Endothelial cell of umbilical vein (primary cell): ENCODE measurements around the gene LORICRIN. TPM values are rescaled to one million over a fixed set of nuclear protein-coding genes. Genes with fewer than 3 reads are reported as not detected.

ENCODE experiments used
- BruUV-seq: library from RNA; stranded (reverse); fragments of 400-500 nt; replicated peaks from 2 replicates; lab custom pipeline; 2021; lab: Mats Ljungman, UMichigan
- CTCF ChIA-PET: fragments of 300-600, 350-600 bp; sonication (Branson Sonifier 250); formaldehyde crosslinking; loops from one replicate; lab custom pipeline; 2021; ENCODE audit warnings: antibody characterized with exemption, inconsistent platforms; lab: Charles Lee
- POLR2A ChIA-PET: fragments of 300-600, 350-600 bp; sonication (Branson Sonifier 250); formaldehyde crosslinking; loops from one replicate; lab custom pipeline; 2021; ENCODE audit warnings: antibody characterized with exemption, inconsistent platforms; lab: Charles Lee
- DNase-seq: peaks from one replicate; pipeline ENCODE4 v3.0.0-alpha.2; 2011; ENCODE audit warnings: low read depth, low spot score
- FAIRE-seq: peaks from 2 replicates; lab custom pipeline; 2011; peaks lifted over from hg19 to GRCh38; lab: Jason Lieb, UNC
- H2AFZ ChIP-seq: 2 replicates; pipeline ENCODE4 v1.6.0; 2012; ENCODE audit warnings: low read depth, low read length, control low read depth, inconsistent platforms
- H3K27ac ChIP-seq: 2 replicates; pipeline ENCODE4 v1.5.1; 2011; ENCODE audit warnings: low read depth, mild to moderate bottlenecking, control low read depth, low read length, moderate library complexity; ENCODE audit not compliant: insufficient read depth
- H3K27me3 ChIP-seq, 2 experiments: 2 replicates each; pipeline versions ENCODE4 v1.6.0 to v1.6.1; 2011; ENCODE audit warnings: low read length in 2 of 2, mixed read lengths in 1 of 2; ENCODE audit not compliant: control insufficient read depth in 2 of 2, insufficient read depth in 2 of 2
- H3K36me3 ChIP-seq, 2 experiments: 2 replicates in 1 of 2; 3 replicates in 1 of 2; pipeline ENCODE4 v1.5.1; 2011; ENCODE audit warnings: low read length in 2 of 2, mild to moderate bottlenecking in 1 of 2, moderate library complexity in 1 of 2; ENCODE audit not compliant: control insufficient read depth in 2 of 2, insufficient read depth in 2 of 2; ENCODE audit errors: extremely low read depth in 1 of 2
- H3K4me1 ChIP-seq: 3 replicates; pipeline ENCODE4 v1.5.1; 2011; ENCODE audit warnings: mild to moderate bottlenecking, low read length; ENCODE audit not compliant: control insufficient read depth, insufficient read depth; ENCODE audit errors: extremely low read depth
- H3K4me2 ChIP-seq: 2 replicates; pipeline ENCODE4 v1.6.1; 2011; ENCODE audit warnings: low read length, control low read depth, mixed read lengths; ENCODE audit not compliant: insufficient read depth
- H3K4me3 ChIP-seq, 3 experiments: fragments of 200-600 bp in 1 of 3; sonication (generic), shearing (Covaris generic) in 1 of 3; replicated peaks in 1 of 3; 2 replicates each; pipeline ENCODE4 v1.5.1; 2011 to 2016; ENCODE audit warnings: control low read depth in 3 of 3, low read length in 3 of 3, mild to moderate bottlenecking in 2 of 3, inconsistent platforms in 1 of 3, low read depth in 1 of 3, moderate library complexity in 1 of 3; ENCODE audit not compliant: insufficient read depth in 1 of 3
- H3K79me2 ChIP-seq: 2 replicates; pipeline ENCODE4 v1.6.0; 2012; ENCODE audit warnings: low read length, inconsistent platforms; ENCODE audit not compliant: control insufficient read depth, insufficient read depth
- H3K9ac ChIP-seq: replicated peaks from 2 replicates; pipeline ENCODE3; 2011; ENCODE audit warnings: low read length, control low read depth; ENCODE audit not compliant: insufficient read depth; ENCODE audit errors: extremely low read depth
- H3K9me1 ChIP-seq: replicated peaks from 3 replicates; pipeline ENCODE4 v1.6.0; 2011; ENCODE audit warnings: mild to moderate bottlenecking, low read length; ENCODE audit not compliant: control insufficient read depth, insufficient read depth; ENCODE audit errors: extremely low read depth
- H3K9me3 ChIP-seq: replicated peaks from 2 replicates; pipeline ENCODE4 v1.5.1; 2012; ENCODE audit warnings: low read length, inconsistent platforms; ENCODE audit not compliant: control insufficient read depth, insufficient read depth
- H4K20me1 ChIP-seq: replicated peaks from 2 replicates; pipeline ENCODE3; 2011; ENCODE audit warnings: mild to moderate bottlenecking, low read length; ENCODE audit not compliant: control insufficient read depth, insufficient read depth; ENCODE audit errors: extremely low read depth
- EZH2 ChIP-seq: IDR thresholded peaks from 2 replicates; pipeline ENCODE4 v1.6.1; 2012; ENCODE audit warnings: borderline replicate concordance, low read depth, mild to moderate bottlenecking, moderate library complexity, low read length, inconsistent platforms; ENCODE audit not compliant: severe bottlenecking
- FOS ChIP-seq: IDR thresholded peaks from 2 replicates; pipeline ENCODE4 v1.6.1; 2011; ENCODE audit warnings: mild to moderate bottlenecking, low read length, moderate library complexity, borderline replicate concordance; ENCODE audit not compliant: insufficient read depth
- GATA2 ChIP-seq: IDR thresholded peaks from 2 replicates; pipeline ENCODE4 v1.7.0; 2011; ENCODE audit warnings: low read depth, mild to moderate bottlenecking, moderate library complexity, mixed read lengths, low read length; ENCODE audit not compliant: insufficient read length, insufficient read depth
- JUN ChIP-seq: IDR thresholded peaks from 2 replicates; pipeline ENCODE4 v1.6.1; 2011; ENCODE audit warnings: borderline replicate concordance, low read depth; ENCODE audit not compliant: insufficient read length, insufficient read depth
- MYC ChIP-seq: IDR thresholded peaks from one replicate; pipeline ENCODE4 v1.6.1; 2011; ENCODE audit warnings: mild to moderate bottlenecking, low read depth, low read length
- POLR2A ChIP-seq: IDR thresholded peaks from 2 replicates; pipeline ENCODE4 v1.6.1; 2012; ENCODE audit warnings: low read depth, mild to moderate bottlenecking, control low read depth, low read length
- POLR2AphosphoS5 ChIP-seq: IDR thresholded peaks from 2 replicates; pipeline ENCODE4 v1.6.1; 2012; ENCODE audit warnings: low read depth, mild to moderate bottlenecking, control low read depth, low read length, moderate library complexity; ENCODE audit not compliant: insufficient read depth
- dilution Hi-C: fragments of 300-500 bp; cut with MboI; formaldehyde crosslinking; loops from one replicate; pipeline ENCODE4 v1.15.0; 2019; ENCODE audit warnings: low sequenced_read_pairs; ENCODE audit not compliant: extremely low pct_ligation_motif_present
- intact Hi-C: fragments of 100-400 bp; cut with micrococcal nuclease; formaldehyde crosslinking; loops from one replicate; pipeline ENCODE4 v1.10.0; 2022
- polyA plus RNA-seq, 4 experiments: library from polyadenylated mRNA; depleted of rRNA in 3 of 4; stranded (reverse) in 3 of 4; unstranded in 1 of 4; fragments of >200 nt; gene quantifications; 2 replicates each; pipeline versions ENCODE4 v1.2.1 to v1.2.3, GENCODE V29; 2011 to 2012; ENCODE audit warnings: missing spikeins in 1 of 4
- total RNA-seq: library from RNA; stranded (reverse); gene quantifications from 2 replicates; pipeline ENCODE4 v1.2.3, GENCODE V29; 2021
- TF ChIP-seq, protein P1 (sequence below), 2 donors: IDR thresholded peaks; 1 replicate in 1 of 2; 2 replicates in 1 of 2; pipeline ENCODE4 v1.5.1; 2011; ENCODE audit warnings: low read length in 2 of 2, mild to moderate bottlenecking in 2 of 2, moderate library complexity in 2 of 2, control low read depth in 1 of 2, inconsistent platforms in 1 of 2, low read depth in 1 of 2; ENCODE audit not compliant: insufficient read depth in 1 of 2; ENCODE audit errors: extremely low read depth in 1 of 2
- TF ChIP-seq, protein P2 (sequence below): IDR thresholded peaks from 2 replicates; pipeline ENCODE4 v1.6.1; 2011; ENCODE audit not compliant: insufficient read depth, insufficient read length

The LORICRIN gene
- total and polyA plus RNA-seq, 2 donors (not counting 3 experiments of a cell fraction or from before 2014, with no cell fraction given) = not detected

DNA sequence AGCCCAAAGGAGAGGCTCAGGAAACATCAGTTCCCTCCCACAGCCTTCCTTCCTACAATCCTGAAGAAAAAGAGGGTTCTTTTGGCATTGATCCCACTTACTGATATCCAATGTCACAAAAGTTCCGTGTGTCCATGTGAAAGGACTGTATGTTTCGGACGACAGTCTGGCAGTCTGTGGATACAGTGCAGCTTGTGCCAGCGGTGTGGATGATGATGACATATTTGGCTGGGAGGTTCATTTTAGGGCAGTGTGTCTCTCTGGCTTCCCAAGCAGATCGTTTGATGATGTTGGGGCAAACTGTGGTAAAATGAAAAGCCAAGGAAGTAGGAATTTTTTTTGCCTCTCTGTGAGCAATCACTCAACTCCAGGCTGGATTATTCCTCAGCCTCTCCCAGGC lies 42.8 kb downstream of the LORICRIN start:
- Histone ChIP-seq H4K20me1 (no peaks in the 10 kb centered on the region), H3K9me3 (no peaks in the 10 kb centered on the region), H3K4me1 (no peaks in the 10 kb centered on the region), H2AFZ (no peak overlapping the region), H3K4me3 (no peak overlapping the region), H3K27ac (no peak overlapping the region), H3K36me3 (no peaks in the 10 kb centered on the region), H3K9ac (no peak overlapping the region), H3K79me2 (no peaks in the 10 kb centered on the region), H3K27me3 (no peaks in the 10 kb centered on the region), H3K9me1 (no peaks in the 10 kb centered on the region), H3K4me2 (no peak overlapping the region)
- BruUV-seq = no TSS peak
- POLR2A ChIA-PET = no interaction called here
- TF ChIP-seq FOS (no peak), JUN (no peak), EZH2 (no peak), GATA2 (no peak), POLR2AphosphoS5 (no peak), POLR2A (no peak), MYC (no peak)
- TF ChIP-seq, protein P1, sequence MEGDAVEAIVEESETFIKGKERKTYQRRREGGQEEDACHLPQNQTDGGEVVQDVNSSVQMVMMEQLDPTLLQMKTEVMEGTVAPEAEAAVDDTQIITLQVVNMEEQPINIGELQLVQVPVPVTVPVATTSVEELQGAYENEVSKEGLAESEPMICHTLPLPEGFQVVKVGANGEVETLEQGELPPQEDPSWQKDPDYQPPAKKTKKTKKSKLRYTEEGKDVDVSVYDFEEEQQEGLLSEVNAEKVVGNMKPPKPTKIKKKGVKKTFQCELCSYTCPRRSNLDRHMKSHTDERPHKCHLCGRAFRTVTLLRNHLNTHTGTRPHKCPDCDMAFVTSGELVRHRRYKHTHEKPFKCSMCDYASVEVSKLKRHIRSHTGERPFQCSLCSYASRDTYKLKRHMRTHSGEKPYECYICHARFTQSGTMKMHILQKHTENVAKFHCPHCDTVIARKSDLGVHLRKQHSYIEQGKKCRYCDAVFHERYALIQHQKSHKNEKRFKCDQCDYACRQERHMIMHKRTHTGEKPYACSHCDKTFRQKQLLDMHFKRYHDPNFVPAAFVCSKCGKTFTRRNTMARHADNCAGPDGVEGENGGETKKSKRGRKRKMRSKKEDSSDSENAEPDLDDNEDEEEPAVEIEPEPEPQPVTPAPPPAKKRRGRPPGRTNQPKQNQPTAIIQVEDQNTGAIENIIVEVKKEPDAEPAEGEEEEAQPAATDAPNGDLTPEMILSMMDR (IDR thresholded peaks at IDR 0.05; ENCODE audit: extremely low read depth in 1 of 2, insufficient read depth in 1 of 2, low read depth in 1 of 2, low read length in 2 of 2) = no peak
- TF ChIP-seq, protein P2, sequence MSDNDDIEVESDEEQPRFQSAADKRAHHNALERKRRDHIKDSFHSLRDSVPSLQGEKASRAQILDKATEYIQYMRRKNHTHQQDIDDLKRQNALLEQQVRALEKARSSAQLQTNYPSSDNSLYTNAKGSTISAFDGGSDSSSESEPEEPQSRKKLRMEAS = no peak
- FAIRE-seq = no peak
- intact Hi-C loops (no loop called here), dilution Hi-C loops (no loop called here)
- CTCF ChIA-PET = no interaction called here
- no peak for DNase-seq
